Stomach (tissue), 4 donors: Measurements from ENCODE around the gene CDH23.

Experiments
- POLR2AphosphoS5 ChIP-seq, 3 donors: sonication (generic); formaldehyde crosslinking; IDR thresholded peaks; one replicate each; pipeline ENCODE4 v1.6.1; 2016; ENCODE audit warnings: antibody characterized with exemption in 3 of 3
- TF ChIP-seq, protein P1 (sequence below), 7 experiments: fragments of 450-650 bp in 4 of 7; fragments of 200-600 bp in 3 of 7; sonication (generic) in 3 of 7; IDR thresholded peaks; one replicate each; pipeline ENCODE4 v1.5.1; 2016 to 2019; ENCODE audit warnings: antibody characterized with exemption in 7 of 7, control low read depth in 2 of 7, mild to moderate bottlenecking in 1 of 7

DNA sequence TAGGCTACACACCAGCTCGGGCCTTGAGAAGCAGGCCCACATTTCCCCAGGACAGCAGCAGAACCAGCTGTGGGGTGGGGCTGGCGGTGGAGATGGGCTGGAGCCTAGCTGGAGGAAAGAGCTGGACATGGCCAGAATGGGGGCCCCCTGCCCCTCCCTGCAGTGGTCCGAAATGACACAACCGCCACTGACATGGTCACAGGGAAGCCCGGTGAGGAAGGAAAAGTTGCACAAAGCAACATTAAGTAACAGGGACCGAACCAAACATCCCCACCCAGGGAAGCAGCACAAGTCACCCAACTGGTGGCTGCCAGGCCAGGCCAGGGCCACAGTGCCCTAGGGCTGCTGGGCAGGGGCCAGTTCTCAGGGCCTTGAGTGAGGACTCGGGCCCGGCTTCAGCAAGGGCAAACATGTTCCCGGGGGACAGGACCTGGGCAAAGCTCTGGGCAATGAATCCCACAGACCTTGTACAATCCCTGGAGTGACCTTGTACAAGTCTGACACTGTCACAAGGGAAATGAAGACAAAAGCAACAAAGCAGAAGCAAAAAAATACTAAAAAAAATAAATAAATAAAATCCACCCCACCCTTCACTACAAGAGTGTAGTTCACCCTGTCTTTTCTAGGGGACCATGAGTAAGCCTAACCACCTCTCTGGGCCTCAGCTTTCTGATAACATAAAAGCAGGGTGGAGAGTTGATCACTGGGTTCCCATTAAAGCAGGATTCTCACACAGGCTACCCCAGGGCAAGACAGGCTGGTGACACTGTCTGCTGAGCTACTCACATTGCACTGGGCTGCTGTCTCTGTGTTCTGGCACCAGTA, 421.3 kb downstream of the CDH23 start:
- no peak for TF ChIP-seq POLR2AphosphoS5 (IDR thresholded peaks at IDR 0.05)
- TF ChIP-seq, protein P1, sequence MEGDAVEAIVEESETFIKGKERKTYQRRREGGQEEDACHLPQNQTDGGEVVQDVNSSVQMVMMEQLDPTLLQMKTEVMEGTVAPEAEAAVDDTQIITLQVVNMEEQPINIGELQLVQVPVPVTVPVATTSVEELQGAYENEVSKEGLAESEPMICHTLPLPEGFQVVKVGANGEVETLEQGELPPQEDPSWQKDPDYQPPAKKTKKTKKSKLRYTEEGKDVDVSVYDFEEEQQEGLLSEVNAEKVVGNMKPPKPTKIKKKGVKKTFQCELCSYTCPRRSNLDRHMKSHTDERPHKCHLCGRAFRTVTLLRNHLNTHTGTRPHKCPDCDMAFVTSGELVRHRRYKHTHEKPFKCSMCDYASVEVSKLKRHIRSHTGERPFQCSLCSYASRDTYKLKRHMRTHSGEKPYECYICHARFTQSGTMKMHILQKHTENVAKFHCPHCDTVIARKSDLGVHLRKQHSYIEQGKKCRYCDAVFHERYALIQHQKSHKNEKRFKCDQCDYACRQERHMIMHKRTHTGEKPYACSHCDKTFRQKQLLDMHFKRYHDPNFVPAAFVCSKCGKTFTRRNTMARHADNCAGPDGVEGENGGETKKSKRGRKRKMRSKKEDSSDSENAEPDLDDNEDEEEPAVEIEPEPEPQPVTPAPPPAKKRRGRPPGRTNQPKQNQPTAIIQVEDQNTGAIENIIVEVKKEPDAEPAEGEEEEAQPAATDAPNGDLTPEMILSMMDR (IDR thresholded peaks at IDR 0.05), result no peak
